Measurements from ENCODE around the gene AQP1. TPM values are rescaled to one million over a fixed set of nuclear protein-coding genes. Genes with fewer than 3 reads are reported as not detected.

Gene AQP1
- total and polyA plus RNA-seq, 5 donors from 2014 or later = 0.20 TPM; not detected in 4

DNA sequence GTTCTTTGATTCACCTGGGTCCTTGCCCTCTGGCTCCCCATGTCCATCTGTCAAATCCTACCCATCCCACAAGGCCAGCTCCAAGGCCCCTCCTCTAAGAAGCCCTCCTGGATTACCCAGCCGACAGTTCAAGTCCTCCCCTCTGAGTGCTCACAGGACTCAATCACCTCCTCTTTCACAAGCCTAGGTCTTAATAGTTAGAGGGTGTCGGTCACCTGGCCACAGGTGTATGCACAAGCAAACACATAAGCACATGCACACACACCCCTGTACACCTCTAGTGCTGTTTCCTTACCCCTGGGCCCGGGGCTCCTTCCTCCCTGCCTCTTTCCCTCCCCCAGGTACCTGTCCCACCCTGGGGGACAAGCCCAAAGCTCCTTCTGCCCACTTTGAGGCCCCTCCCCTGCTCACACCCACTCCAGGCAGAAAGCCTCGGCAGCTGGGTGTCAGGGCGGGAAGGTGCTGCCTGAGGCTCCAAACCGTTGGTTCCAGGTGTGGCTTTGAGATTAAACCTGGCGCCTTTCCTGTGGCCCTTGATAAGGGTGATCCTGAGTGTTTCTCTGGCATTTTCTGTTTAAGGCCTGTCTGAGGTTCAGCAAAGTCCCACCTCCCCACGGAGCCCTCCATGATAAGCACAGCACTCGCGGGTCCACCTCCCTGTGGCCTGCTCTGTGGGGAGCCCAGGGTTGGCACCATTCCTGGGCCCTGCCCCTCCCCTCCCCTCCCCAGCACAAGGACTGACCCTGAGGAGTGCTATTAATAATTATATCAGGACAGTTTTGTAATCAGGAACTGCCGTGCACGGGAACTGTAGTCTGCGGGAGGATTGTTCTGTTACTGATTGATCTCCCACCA, 14.6 kb upstream of the AQP1 start:
- Mint-ChIP-seq H3K27me3 (peaks cover 7% of the 10 kb centered on the region), H3K27ac (no peak overlapping the region), H3K4me3 (no peak overlapping the region), H3K36me3 (no peaks in the 10 kb centered on the region), H3K4me1 (no peaks in the 10 kb centered on the region), H3K9me3 (peaks cover 0 to 3% (median 0%) of the 10 kb centered on the region in 7 donors)
- H3K27me3 ChIP-seq (ENCODE audit: control insufficient read depth, insufficient read depth, low read length) = no peaks in the 10 kb centered on the region
- no peak overlapping the region for H3K4me3 ChIP-seq (ENCODE audit: low read depth, low read length)
- no peaks in the 10 kb centered on the region for H3K36me3 ChIP-seq (ENCODE audit: control insufficient read depth, insufficient read depth, low read length)
- no peak for ATAC-seq (ENCODE audit: low read depth in 2 of 2)
- H3K9me3 ChIP-seq (ENCODE audit: control insufficient read depth in 2 of 2, low read length in 2 of 2) = no peaks in the 10 kb centered on the region
- no peaks in the 10 kb centered on the region for H3K4me1 ChIP-seq (ENCODE audit: control insufficient read depth, insufficient read depth, low read length, poor library complexity, severe bottlenecking)
- DNase-seq = no peak
- H3K27ac ChIP-seq (ENCODE audit: insufficient read depth, low read length, poor library complexity, severe bottlenecking) = no peak overlapping the region

DNA sequence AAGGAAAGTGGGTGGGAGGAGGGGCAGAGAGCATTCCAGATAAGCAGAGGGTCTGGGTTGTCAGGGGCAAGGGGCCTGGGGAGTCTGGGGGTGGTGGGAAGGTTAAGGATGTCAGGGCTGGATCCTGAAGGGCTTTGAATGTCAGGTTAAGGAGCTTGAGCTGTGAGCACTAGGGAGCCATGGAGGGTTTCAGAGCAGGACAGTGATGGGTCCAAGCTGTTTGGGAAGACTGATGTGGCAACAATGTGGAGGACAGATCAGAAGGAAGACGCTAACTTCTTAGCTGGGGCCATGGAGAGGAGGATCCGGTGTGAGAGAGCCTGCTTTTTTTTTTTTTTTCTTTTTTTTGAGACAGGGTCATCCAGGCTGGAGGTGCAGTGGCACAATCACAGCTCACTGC, 13.9 kb upstream of the AQP1 start:
- ATAC-seq (ENCODE audit: low read depth in 2 of 2) = no peak
- no peaks in the 10 kb centered on the region for H3K36me3 Mint-ChIP-seq
- no peak for DNase-seq
- Histone ChIP-seq H3K36me3 (ENCODE audit: control insufficient read depth, insufficient read depth, low read length) (no peaks in the 10 kb centered on the region), H3K27me3 (ENCODE audit: control insufficient read depth, insufficient read depth, low read length) (no peaks in the 10 kb centered on the region), H3K4me1 (ENCODE audit: control insufficient read depth, insufficient read depth, low read length, poor library complexity, severe bottlenecking) (no peaks in the 10 kb centered on the region), H3K9me3 (ENCODE audit: control insufficient read depth in 2 of 2, low read length in 2 of 2) (no peaks in the 10 kb centered on the region), H3K4me3 (ENCODE audit: low read depth, low read length) (no peak overlapping the region), H3K27ac (ENCODE audit: insufficient read depth, low read length, poor library complexity, severe bottlenecking) (no peak overlapping the region)
- H3K27ac Mint-ChIP-seq = no peak overlapping the region
- peaks cover 7% of the 10 kb centered on the region for H3K27me3 Mint-ChIP-seq
- no peaks in the 10 kb centered on the region for H3K4me1 Mint-ChIP-seq
- H3K9me3 Mint-ChIP-seq = peaks cover 0 to 3% (median 0%) of the 10 kb centered on the region in 7 donors
- no peak overlapping the region for H3K4me3 Mint-ChIP-seq

DNA sequence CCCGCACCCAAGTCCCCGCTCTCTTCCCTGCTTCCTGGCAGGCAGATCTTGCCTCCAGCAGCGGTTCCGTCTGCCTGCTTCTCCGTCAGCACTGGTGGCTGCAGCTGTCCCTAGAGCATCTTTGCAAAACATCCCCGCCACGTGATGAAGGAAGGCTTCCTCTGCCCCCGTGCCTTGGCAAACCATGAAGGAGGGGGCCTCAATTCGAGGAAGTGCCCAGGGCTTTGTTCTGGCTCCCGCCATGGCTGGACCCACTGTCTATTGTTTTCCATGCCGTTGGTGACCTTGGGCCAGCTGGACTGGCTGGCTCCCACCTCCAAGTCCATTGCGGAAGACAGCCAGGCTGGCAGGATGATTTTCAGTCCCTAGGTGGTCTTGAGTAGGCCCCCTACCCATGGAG, 13.2 kb upstream of the AQP1 start:
- Histone ChIP-seq H3K9me3 (ENCODE audit: control insufficient read depth in 2 of 2, low read length in 2 of 2) (no peaks in the 10 kb centered on the region), H3K27me3 (ENCODE audit: control insufficient read depth, insufficient read depth, low read length) (no peaks in the 10 kb centered on the region), H3K27ac (ENCODE audit: insufficient read depth, low read length, poor library complexity, severe bottlenecking) (no peak overlapping the region), H3K4me3 (ENCODE audit: low read depth, low read length) (no peak overlapping the region), H3K36me3 (ENCODE audit: control insufficient read depth, insufficient read depth, low read length) (no peaks in the 10 kb centered on the region), H3K4me1 (ENCODE audit: control insufficient read depth, insufficient read depth, low read length, poor library complexity, severe bottlenecking) (no peaks in the 10 kb centered on the region)
- ATAC-seq (ENCODE audit: low read depth in 2 of 2) (no peak), DNase-seq (no peak)
- Mint-ChIP-seq H3K27ac (no peak overlapping the region), H3K4me1 (no peaks in the 10 kb centered on the region), H3K4me3 (no peak overlapping the region), H3K36me3 (no peaks in the 10 kb centered on the region), H3K27me3 (peaks cover 7% of the 10 kb centered on the region), H3K9me3 (no peaks in the 10 kb centered on the region)

DNA sequence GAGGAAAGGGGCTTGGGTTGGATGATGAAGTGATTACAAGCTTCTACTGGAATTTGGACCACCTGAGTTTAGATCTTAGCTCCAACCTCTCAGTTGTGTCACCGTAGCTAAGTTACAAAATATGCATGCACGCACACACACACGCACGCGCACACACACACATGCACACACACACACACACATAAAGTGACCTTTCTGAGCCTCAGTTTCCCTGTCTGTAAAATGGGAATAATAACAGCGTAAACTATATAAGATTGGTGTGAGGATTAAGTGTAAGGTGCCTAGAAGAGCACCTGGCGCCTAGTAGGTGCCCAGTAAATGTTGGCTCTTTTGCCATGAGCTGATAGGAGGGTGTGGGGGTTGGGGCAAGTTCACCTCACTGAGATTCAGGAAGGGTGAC, 12.6 kb upstream of the AQP1 start:
- peaks cover 7% of the 10 kb centered on the region for H3K27me3 Mint-ChIP-seq
- no peaks in the 10 kb centered on the region for H3K36me3 Mint-ChIP-seq
- Histone ChIP-seq H3K9me3 (ENCODE audit: control insufficient read depth in 2 of 2, low read length in 2 of 2) (no peaks in the 10 kb centered on the region), H3K4me1 (ENCODE audit: control insufficient read depth, insufficient read depth, low read length, poor library complexity, severe bottlenecking) (no peaks in the 10 kb centered on the region), H3K27ac (ENCODE audit: insufficient read depth, low read length, poor library complexity, severe bottlenecking) (no peak overlapping the region), H3K4me3 (ENCODE audit: low read depth, low read length) (no peak overlapping the region), H3K27me3 (ENCODE audit: control insufficient read depth, insufficient read depth, low read length) (no peaks in the 10 kb centered on the region), H3K36me3 (ENCODE audit: control insufficient read depth, insufficient read depth, low read length) (no peaks in the 10 kb centered on the region)
- ATAC-seq (ENCODE audit: low read depth in 2 of 2) (no peak), DNase-seq (no peak)
- H3K27ac Mint-ChIP-seq = no peak overlapping the region
- no peak overlapping the region for H3K4me3 Mint-ChIP-seq
- no peaks in the 10 kb centered on the region for H3K9me3 Mint-ChIP-seq
- no peaks in the 10 kb centered on the region for H3K4me1 Mint-ChIP-seq

DNA sequence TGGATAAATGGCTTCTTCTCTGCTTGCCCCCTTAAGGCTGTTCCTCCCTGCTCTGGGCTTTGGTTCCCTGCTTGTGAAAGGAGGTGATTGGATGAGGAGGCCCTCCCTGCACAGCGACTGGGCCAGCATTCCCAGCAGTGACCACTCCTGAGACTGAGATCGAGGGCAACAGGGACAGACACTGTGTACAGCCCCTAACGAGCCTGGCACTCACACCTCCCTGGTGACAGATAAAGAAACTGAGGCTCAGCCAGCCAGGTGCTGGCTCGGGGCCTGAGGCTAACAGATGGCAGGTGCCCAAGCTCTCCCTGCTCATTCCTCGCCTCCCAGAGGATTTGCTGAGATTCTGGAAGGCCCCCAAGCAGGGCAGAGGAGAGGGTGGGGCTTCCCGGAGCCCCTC, 12.0 kb upstream of the AQP1 start:
- Histone ChIP-seq H3K4me3 (ENCODE audit: low read depth, low read length) (no peak overlapping the region), H3K27ac (ENCODE audit: insufficient read depth, low read length, poor library complexity, severe bottlenecking) (no peak overlapping the region), H3K36me3 (ENCODE audit: control insufficient read depth, insufficient read depth, low read length) (no peaks in the 10 kb centered on the region), H3K9me3 (ENCODE audit: control insufficient read depth in 2 of 2, low read length in 2 of 2) (no peaks in the 10 kb centered on the region), H3K27me3 (ENCODE audit: control insufficient read depth, insufficient read depth, low read length) (no peaks in the 10 kb centered on the region), H3K4me1 (ENCODE audit: control insufficient read depth, insufficient read depth, low read length, poor library complexity, severe bottlenecking) (no peaks in the 10 kb centered on the region)
- Mint-ChIP-seq H3K4me3 (no peak overlapping the region), H3K9me3 (no peaks in the 10 kb centered on the region), H3K4me1 (no peaks in the 10 kb centered on the region), H3K36me3 (no peaks in the 10 kb centered on the region), H3K27ac (no peak overlapping the region), H3K27me3 (peaks cover 2% of the 10 kb centered on the region)
- DNase-seq (no peak), ATAC-seq (ENCODE audit: low read depth in 2 of 2) (no peak)

- no peak overlapping the region for H3K4me3 Mint-ChIP-seq
- DNase-seq (no peak), ATAC-seq (ENCODE audit: low read depth in 2 of 2) (no peak)
- no peak overlapping the region for H3K27ac Mint-ChIP-seq
- Histone ChIP-seq H3K27me3 (ENCODE audit: control insufficient read depth, insufficient read depth, low read length) (no peaks in the 10 kb centered on the region), H3K4me3 (ENCODE audit: low read depth, low read length) (no peak overlapping the region), H3K4me1 (ENCODE audit: control insufficient read depth, insufficient read depth, low read length, poor library complexity, severe bottlenecking) (no peaks in the 10 kb centered on the region), H3K9me3 (ENCODE audit: control insufficient read depth in 2 of 2, low read length in 2 of 2) (no peaks in the 10 kb centered on the region), H3K27ac (ENCODE audit: insufficient read depth, low read length, poor library complexity, severe bottlenecking) (no peak overlapping the region), H3K36me3 (ENCODE audit: control insufficient read depth, insufficient read depth, low read length) (no peaks in the 10 kb centered on the region)
- no peaks in the 10 kb centered on the region for H3K9me3 Mint-ChIP-seq
- no peaks in the 10 kb centered on the region for H3K27me3 Mint-ChIP-seq
- H3K4me1 Mint-ChIP-seq = no peaks in the 10 kb centered on the region
- no peaks in the 10 kb centered on the region for H3K36me3 Mint-ChIP-seq
These were observed 11.6 kb upstream of the AQP1 start for GRCh38 chr7:30900053-30900452.

GRCh38 chr7:30900803-30901362, 10.8 kb upstream of the AQP1 start:
- Histone ChIP-seq H3K4me1 (ENCODE audit: control insufficient read depth, insufficient read depth, low read length, poor library complexity, severe bottlenecking) (no peaks in the 10 kb centered on the region), H3K36me3 (ENCODE audit: control insufficient read depth, insufficient read depth, low read length) (no peaks in the 10 kb centered on the region), H3K9me3 (ENCODE audit: control insufficient read depth in 2 of 2, low read length in 2 of 2) (no peaks in the 10 kb centered on the region), H3K4me3 (ENCODE audit: low read depth, low read length) (no peak overlapping the region), H3K27me3 (ENCODE audit: control insufficient read depth, insufficient read depth, low read length) (no peaks in the 10 kb centered on the region), H3K27ac (ENCODE audit: insufficient read depth, low read length, poor library complexity, severe bottlenecking) (no peak overlapping the region)
- no peaks in the 10 kb centered on the region for H3K9me3 Mint-ChIP-seq
- H3K4me3 Mint-ChIP-seq = no peak overlapping the region
- no peak for DNase-seq
- no peaks in the 10 kb centered on the region for H3K27me3 Mint-ChIP-seq
- H3K36me3 Mint-ChIP-seq = no peaks in the 10 kb centered on the region
- ATAC-seq (ENCODE audit: low read depth in 2 of 2) = no peak
- no peaks in the 10 kb centered on the region for H3K4me1 Mint-ChIP-seq
- H3K27ac Mint-ChIP-seq = no peak overlapping the region

DNA sequence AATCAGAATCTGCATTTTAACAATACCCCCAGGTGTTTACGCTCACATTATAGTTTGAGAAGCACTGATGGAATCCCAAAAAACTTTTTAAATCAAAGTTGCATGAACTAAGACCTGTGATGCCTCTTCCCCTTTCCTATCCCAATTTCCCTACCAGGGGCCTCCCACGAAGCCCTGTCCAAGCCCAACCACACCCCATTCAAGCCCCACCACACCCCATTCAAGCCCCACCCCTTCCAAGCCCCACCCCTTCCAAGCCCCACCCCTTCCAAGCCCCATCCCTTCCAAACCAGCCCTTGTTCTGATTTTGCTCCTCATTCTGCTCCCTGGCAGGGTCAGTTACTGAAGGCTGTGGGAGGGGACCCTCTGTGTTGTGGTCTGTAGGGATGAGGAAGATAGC, 9.8 kb upstream of the AQP1 start:
- Histone ChIP-seq H3K4me1 (ENCODE audit: control insufficient read depth, insufficient read depth, low read length, poor library complexity, severe bottlenecking) (no peaks in the 10 kb centered on the region), H3K4me3 (ENCODE audit: low read depth, low read length) (no peak overlapping the region), H3K27me3 (ENCODE audit: control insufficient read depth, insufficient read depth, low read length) (no peaks in the 10 kb centered on the region), H3K27ac (ENCODE audit: insufficient read depth, low read length, poor library complexity, severe bottlenecking) (no peak overlapping the region), H3K9me3 (ENCODE audit: control insufficient read depth in 2 of 2, low read length in 2 of 2) (no peaks in the 10 kb centered on the region), H3K36me3 (ENCODE audit: control insufficient read depth, insufficient read depth, low read length) (no peaks in the 10 kb centered on the region)
- ATAC-seq (ENCODE audit: low read depth in 2 of 2) = no peak
- Mint-ChIP-seq H3K27me3 (no peaks in the 10 kb centered on the region), H3K4me1 (no peaks in the 10 kb centered on the region), H3K27ac (no peak overlapping the region), H3K9me3 (no peaks in the 10 kb centered on the region), H3K36me3 (no peaks in the 10 kb centered on the region), H3K4me3 (no peak overlapping the region)
- no peak for DNase-seq

Measured in CD4-positive, CD25-positive, alpha-beta regulatory T cell (primary cell).